HepG2 (cell line): ENCODE data around the gene TARM1. TPM values are rescaled to one million over a fixed set of nuclear protein-coding genes. Genes with fewer than 3 reads are reported as not detected.

Source experiments
- BORCS8-MEF2B ChIP-seq: sonication (generic); formaldehyde crosslinking; IDR thresholded peaks from 2 replicates; pipeline ENCODE4 v1.8.0; 2022; ENCODE audit warnings: mild to moderate bottlenecking, missing genetic modification reagents
- FOXA3 ChIP-seq: IDR thresholded peaks from 2 replicates; pipeline ENCODE4 v1.6.1; 2016; ENCODE audit warnings: missing genetic modification reagents, missing compliant biosample characterization
- JDP2 ChIP-seq: sonication (generic); formaldehyde crosslinking; IDR thresholded peaks from 2 replicates; pipeline ENCODE4 v1.8.1; 2022; ENCODE audit warnings: missing genetic modification reagents, borderline replicate concordance
- KAT7 ChIP-seq: IDR thresholded peaks from 2 replicates; pipeline ENCODE4 v1.6.1; 2018; ENCODE audit warnings: borderline replicate concordance, missing compliant biosample characterization
- MED1 ChIP-seq: sonication (generic); formaldehyde crosslinking; IDR thresholded peaks from 2 replicates; pipeline ENCODE4 v1.4.0; 2020; ENCODE audit warnings: missing genetic modification reagents
- MTA1 ChIP-seq: sonication (generic); formaldehyde crosslinking; IDR thresholded peaks from 2 replicates; pipeline ENCODE4 v1.4.0; 2020; ENCODE audit warnings: missing genetic modification reagents, mild to moderate bottlenecking, borderline replicate concordance
- NR2F1 ChIP-seq, 2 experiments: fragments of 450-650 bp in 1 of 2; formaldehyde crosslinking in 1 of 2; IDR thresholded peaks; 2 replicates each; pipeline versions ENCODE4 v1.5.0 to v1.6.1; 2016 to 2020; ENCODE audit warnings: mild to moderate bottlenecking in 1 of 2, missing compliant biosample characterization in 1 of 2, missing genetic modification reagents in 1 of 2, moderate library complexity in 1 of 2
- PAX8 ChIP-seq: sonication (generic); formaldehyde crosslinking; IDR thresholded peaks from 2 replicates; pipeline ENCODE4 v1.8.0; 2022; ENCODE audit warnings: mild to moderate bottlenecking, missing genetic modification reagents, borderline replicate concordance
- RFX1 ChIP-seq: fragments of 450-650 bp; IDR thresholded peaks from 2 replicates; pipeline ENCODE4 v1.6.1; 2017
- SYNCRIP ChIP-seq: fragments of 200-400 bp; formaldehyde crosslinking; IDR thresholded peaks from 2 replicates; pipeline ENCODE4 v1.6.1; 2018; ENCODE audit warnings: mild to moderate bottlenecking, low read depth, low read length; ENCODE audit not compliant: insufficient read depth
- TP53 ChIP-seq: sonication (generic); formaldehyde crosslinking; conservative IDR thresholded peaks from 2 replicates; pipeline ENCODE4 v1.4.0; 2020; ENCODE audit warnings: missing genetic modification reagents
- ZNF160 ChIP-seq: sonication (generic); formaldehyde crosslinking; IDR thresholded peaks from 2 replicates; pipeline ENCODE4 v1.8.0; 2022; ENCODE audit warnings: mild to moderate bottlenecking, inconsistent platforms, missing genetic modification reagents
- ZNF446 ChIP-seq: sonication (generic); formaldehyde crosslinking; IDR thresholded peaks from 2 replicates; pipeline ENCODE4 v1.5.0; 2020; ENCODE audit warnings: mild to moderate bottlenecking, missing genetic modification reagents
- ZNF510 ChIP-seq: sonication (generic); formaldehyde crosslinking; IDR thresholded peaks from 2 replicates; pipeline ENCODE4 v1.4.0; 2020; ENCODE audit warnings: low read depth, mild to moderate bottlenecking, missing genetic modification reagents
- ZNF546 ChIP-seq: sonication (generic); formaldehyde crosslinking; conservative IDR thresholded peaks from 2 replicates; pipeline ENCODE4 v1.8.1; 2023; ENCODE audit warnings: mild to moderate bottlenecking, missing genetic modification reagents
- ZSCAN21 ChIP-seq: sonication (generic); formaldehyde crosslinking; IDR thresholded peaks from 2 replicates; pipeline ENCODE4 v1.8.0; 2022; ENCODE audit warnings: mild to moderate bottlenecking, missing genetic modification reagents, moderate library complexity, borderline replicate concordance
- polyA plus RNA-seq, 8 experiments: library from polyadenylated mRNA; depleted of rRNA in 3 of 8; stranded (reverse) in 7 of 8; unstranded in 1 of 8; fragments of >200 nt; fragmentation: Illumina TruSeq in 4 of 8; extraction: Trizol in 4 of 8; gene quantifications; 2 replicates each; pipeline versions ENCODE4 v1.2.1 to v1.2.3, GENCODE V29; 2011 to 2016; ENCODE audit warnings: low read depth in 4 of 8, missing spikeins in 1 of 8, mixed read lengths in 1 of 8; ENCODE audit not compliant: insufficient read depth in 1 of 8
- total RNA-seq, 5 experiments: library from RNA; depleted of rRNA; stranded (reverse); fragments of >200 nt; fragmentation: Illumina TruSeq; extraction: Trizol; gene quantifications; 2 replicates each; pipeline ENCODE4 v1.2.3, GENCODE V29; 2016; ENCODE audit warnings: low read depth in 1 of 5
- TF ChIP-seq, protein P1 (sequence below): sonication (generic); formaldehyde crosslinking; IDR thresholded peaks from 2 replicates; pipeline ENCODE4 v1.4.0; 2020; ENCODE audit warnings: mild to moderate bottlenecking, low read depth, missing genetic modification reagents
- TF ChIP-seq, protein P2 (sequence below): sonication (generic); formaldehyde crosslinking; IDR thresholded peaks from 2 replicates; pipeline ENCODE4 v1.5.1; 2020; ENCODE audit warnings: mild to moderate bottlenecking, missing genetic modification reagents, moderate library complexity
- TF ChIP-seq, protein P3 (sequence below): sonication (generic); formaldehyde crosslinking; conservative IDR thresholded peaks from 2 replicates; pipeline ENCODE4 v1.8.0; 2022; ENCODE audit warnings: mild to moderate bottlenecking, moderate library complexity, missing genetic modification reagents
- TF ChIP-seq, protein P4 (sequence below): sonication (generic); formaldehyde crosslinking; IDR thresholded peaks from 2 replicates; pipeline ENCODE4 v1.4.0; 2020; ENCODE audit warnings: missing genetic modification reagents

Gene TARM1
- total and polyA plus RNA-seq, 2 of the 13 experiments (the other 11 are each of a cell fraction or from before 2014, with no cell fraction given): not detected

DNA sequence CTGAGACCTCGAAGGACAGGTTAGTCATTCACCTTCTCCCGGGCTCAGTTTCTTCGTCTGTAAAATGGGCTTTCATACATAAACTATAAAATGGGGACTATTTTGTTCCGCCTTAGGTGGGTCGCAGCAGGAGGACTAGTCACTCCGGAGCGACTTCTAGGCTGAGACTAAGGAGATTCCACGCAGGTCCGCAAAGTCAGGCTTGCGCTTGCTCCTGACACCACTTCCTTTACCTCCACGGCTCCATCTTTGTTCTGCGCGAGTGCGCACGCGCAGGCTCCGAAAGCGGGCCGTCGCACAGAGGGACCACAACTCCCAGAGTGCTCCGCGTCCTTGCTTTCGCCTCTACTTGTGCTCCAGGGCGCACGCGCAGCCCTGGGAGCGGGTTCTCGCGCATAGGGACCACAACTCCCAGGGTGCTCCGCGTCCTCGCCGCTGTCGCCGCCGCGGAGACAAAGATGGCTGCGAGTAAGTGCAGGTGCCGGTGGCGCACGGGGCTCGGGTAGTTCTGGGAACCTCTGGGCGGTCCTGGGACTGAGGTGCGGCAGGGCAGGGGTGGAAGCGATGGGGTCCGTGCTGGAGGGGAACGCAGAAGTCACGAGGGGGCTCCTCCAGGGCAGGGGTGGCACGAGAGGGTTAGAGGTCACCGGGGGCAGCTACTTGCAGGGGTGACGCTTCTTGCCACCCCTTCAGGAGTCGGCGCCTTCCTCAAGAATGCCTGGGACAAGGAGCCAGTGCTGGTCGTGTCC, 21.4 kb upstream of the TARM1 start, which contains the start of gene NDUFA3 (continued):
- TF ChIP-seq BORCS8-MEF2B (CRISPR knock-in tag) (no peak; the same call in 1 of the 2 replicates), MED1 (CRISPR knock-in tag) (no peak; the same call in 1 of the 2 replicates), TP53 (CRISPR knock-in tag) (no peak), PAX8 (CRISPR knock-in tag) (no peak), JDP2 (no peak), RFX1 (no peak), ZSCAN21 (CRISPR knock-in tag) (no peak), SYNCRIP (no peak), ZNF160 (CRISPR knock-in tag) (no peak), NR2F1 (CRISPR knock-in tag; IDR thresholded peaks at IDR 0.05) (peak; percentile 18 to 52; a peak in 2 of 4 replicates), ZNF446 (no peak), ZNF510 (CRISPR knock-in tag) (0 out of 2 replicates have a peak, but pooled peaks have one; percentile 38), ZNF546 (CRISPR knock-in tag) (no peak), KAT7 (no peak; the same call in 1 of the 2 replicates), MTA1 (peak; percentile 48; the same call in 1 of the 2 replicates), FOXA3 (CRISPR knock-in tag) (no peak; the same call in 1 of the 2 replicates)
- TF ChIP-seq, protein P1, sequence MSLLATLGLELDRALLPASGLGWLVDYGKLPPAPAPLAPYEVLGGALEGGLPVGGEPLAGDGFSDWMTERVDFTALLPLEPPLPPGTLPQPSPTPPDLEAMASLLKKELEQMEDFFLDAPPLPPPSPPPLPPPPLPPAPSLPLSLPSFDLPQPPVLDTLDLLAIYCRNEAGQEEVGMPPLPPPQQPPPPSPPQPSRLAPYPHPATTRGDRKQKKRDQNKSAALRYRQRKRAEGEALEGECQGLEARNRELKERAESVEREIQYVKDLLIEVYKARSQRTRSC: no peak
- TF ChIP-seq, protein P2, sequence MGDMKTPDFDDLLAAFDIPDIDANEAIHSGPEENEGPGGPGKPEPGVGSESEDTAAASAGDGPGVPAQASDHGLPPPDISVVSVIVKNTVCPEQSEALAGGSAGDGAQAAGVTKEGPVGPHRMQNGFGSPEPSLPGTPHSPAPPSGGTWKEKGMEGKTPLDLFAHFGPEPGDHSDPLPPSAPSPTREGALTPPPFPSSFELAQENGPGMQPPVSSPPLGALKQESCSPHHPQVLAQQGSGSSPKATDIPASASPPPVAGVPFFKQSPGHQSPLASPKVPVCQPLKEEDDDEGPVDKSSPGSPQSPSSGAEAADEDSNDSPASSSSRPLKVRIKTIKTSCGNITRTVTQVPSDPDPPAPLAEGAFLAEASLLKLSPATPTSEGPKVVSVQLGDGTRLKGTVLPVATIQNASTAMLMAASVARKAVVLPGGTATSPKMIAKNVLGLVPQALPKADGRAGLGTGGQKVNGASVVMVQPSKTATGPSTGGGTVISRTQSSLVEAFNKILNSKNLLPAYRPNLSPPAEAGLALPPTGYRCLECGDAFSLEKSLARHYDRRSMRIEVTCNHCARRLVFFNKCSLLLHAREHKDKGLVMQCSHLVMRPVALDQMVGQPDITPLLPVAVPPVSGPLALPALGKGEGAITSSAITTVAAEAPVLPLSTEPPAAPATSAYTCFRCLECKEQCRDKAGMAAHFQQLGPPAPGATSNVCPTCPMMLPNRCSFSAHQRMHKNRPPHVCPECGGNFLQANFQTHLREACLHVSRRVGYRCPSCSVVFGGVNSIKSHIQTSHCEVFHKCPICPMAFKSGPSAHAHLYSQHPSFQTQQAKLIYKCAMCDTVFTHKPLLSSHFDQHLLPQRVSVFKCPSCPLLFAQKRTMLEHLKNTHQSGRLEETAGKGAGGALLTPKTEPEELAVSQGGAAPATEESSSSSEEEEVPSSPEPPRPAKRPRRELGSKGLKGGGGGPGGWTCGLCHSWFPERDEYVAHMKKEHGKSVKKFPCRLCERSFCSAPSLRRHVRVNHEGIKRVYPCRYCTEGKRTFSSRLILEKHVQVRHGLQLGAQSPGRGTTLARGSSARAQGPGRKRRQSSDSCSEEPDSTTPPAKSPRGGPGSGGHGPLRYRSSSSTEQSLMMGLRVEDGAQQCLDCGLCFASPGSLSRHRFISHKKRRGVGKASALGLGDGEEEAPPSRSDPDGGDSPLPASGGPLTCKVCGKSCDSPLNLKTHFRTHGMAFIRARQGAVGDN (CRISPR knock-in tag): peak; percentile 78
- TF ChIP-seq, protein P3, sequence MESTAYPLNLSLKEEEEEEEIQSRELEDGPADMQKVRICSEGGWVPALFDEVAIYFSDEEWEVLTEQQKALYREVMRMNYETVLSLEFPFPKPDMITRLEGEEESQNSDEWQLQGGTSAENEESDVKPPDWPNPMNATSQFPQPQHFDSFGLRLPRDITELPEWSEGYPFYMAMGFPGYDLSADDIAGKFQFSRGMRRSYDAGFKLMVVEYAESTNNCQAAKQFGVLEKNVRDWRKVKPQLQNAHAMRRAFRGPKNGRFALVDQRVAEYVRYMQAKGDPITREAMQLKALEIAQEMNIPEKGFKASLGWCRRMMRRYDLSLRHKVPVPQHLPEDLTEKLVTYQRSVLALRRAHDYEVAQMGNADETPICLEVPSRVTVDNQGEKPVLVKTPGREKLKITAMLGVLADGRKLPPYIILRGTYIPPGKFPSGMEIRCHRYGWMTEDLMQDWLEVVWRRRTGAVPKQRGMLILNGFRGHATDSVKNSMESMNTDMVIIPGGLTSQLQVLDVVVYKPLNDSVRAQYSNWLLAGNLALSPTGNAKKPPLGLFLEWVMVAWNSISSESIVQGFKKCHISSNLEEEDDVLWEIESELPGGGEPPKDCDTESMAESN (CRISPR knock-in tag): peak; percentile 88
- TF ChIP-seq, protein P4, sequence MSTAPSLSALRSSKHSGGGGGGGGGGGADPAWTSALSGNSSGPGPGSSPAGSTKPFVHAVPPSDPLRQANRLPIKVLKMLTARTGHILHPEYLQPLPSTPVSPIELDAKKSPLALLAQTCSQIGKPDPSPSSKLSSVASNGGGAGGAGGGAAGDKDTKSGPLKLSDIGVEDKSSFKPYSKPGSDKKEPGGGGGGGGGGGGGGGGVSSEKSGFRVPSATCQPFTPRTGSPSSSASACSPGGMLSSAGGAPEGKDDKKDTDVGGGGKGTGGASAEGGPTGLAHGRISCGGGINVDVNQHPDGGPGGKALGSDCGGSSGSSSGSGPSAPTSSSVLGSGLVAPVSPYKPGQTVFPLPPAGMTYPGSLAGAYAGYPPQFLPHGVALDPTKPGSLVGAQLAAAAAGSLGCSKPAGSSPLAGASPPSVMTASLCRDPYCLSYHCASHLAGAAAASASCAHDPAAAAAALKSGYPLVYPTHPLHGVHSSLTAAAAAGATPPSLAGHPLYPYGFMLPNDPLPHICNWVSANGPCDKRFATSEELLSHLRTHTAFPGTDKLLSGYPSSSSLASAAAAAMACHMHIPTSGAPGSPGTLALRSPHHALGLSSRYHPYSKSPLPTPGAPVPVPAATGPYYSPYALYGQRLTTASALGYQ (CRISPR knock-in tag): no peak
